ENCODE data around the gene NPM1.
A peak's percentile ranks its signal among the peaks of the same experiment; 100 is the strongest.

NPM1 gene

DNA sequence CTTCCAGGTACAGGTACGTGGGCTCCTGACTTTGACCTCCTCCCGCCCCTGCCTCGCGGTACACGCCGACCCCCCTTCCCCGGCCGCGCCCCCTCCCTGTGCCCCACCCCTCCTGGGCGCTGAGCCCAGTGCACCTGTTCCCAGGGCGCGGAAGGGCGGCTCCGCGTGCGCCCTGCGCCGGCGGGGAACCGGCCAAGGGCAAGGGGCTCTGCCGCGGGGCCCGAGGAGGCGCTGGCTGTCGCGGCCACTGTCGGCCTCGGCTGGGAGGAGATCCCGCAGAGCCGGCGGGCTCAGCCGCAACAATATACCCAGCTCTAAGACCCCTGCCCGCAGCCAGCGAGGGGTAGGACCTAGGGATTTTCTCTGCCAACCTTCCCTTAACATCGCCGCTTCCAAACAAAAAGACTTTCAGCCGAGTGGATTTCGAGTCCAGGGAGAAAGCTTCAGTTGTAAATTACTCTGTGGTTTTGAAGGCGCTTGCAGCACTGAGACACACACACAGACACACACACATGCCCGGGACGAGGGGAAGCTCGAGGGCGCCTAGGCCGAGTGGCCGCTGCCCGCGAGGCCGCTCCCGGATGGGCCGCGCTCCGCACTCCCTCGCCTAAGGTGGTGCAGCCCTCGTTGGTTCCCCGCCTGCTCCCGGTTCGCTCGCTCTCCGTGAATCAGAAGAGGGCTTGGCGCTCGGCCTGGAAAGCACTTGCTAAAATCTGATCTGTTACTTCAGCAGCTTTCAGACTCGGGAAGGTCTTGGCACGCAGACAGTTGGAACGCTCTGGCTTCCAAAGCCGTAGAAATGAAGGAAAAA, 33.0 kb downstream of the NPM1 start:
- Histone ChIP-seq H3K9me3 (ENCODE audit: insufficient read depth, low read length) (no peaks in the 10 kb centered on the region), H3K4me1 (ENCODE audit: insufficient read depth, insufficient read length) (peaks cover 10% of the 10 kb centered on the region), H3K4me3 (ENCODE audit: insufficient read length, low read depth) (peak overlapping the region; percentile 36), H3K9ac (ENCODE audit: insufficient read length, low read depth) (peak overlapping the region; percentile 56), H3K36me3 (ENCODE audit: insufficient read depth, insufficient read length, low read length) (peaks cover 4% of the 10 kb centered on the region), H3K27me3 (ENCODE audit: insufficient read depth, insufficient read length) (peaks cover 31% of the 10 kb centered on the region)
- no peak for TF ChIP-seq SUZ12 (IDR thresholded peaks at IDR 0.05; ENCODE audit: extremely low read depth, insufficient read depth, insufficient read length)
- TF ChIP-seq YY1 (IDR thresholded peaks at IDR 0.05; ENCODE audit: insufficient read depth, insufficient read length): no peak
- no peak for TF ChIP-seq ZNF274 (IDR thresholded peaks at IDR 0.05; ENCODE audit: low read depth, low read length)
- no peak for DNase-seq (ENCODE audit: low read depth, low spot score)

DNA sequence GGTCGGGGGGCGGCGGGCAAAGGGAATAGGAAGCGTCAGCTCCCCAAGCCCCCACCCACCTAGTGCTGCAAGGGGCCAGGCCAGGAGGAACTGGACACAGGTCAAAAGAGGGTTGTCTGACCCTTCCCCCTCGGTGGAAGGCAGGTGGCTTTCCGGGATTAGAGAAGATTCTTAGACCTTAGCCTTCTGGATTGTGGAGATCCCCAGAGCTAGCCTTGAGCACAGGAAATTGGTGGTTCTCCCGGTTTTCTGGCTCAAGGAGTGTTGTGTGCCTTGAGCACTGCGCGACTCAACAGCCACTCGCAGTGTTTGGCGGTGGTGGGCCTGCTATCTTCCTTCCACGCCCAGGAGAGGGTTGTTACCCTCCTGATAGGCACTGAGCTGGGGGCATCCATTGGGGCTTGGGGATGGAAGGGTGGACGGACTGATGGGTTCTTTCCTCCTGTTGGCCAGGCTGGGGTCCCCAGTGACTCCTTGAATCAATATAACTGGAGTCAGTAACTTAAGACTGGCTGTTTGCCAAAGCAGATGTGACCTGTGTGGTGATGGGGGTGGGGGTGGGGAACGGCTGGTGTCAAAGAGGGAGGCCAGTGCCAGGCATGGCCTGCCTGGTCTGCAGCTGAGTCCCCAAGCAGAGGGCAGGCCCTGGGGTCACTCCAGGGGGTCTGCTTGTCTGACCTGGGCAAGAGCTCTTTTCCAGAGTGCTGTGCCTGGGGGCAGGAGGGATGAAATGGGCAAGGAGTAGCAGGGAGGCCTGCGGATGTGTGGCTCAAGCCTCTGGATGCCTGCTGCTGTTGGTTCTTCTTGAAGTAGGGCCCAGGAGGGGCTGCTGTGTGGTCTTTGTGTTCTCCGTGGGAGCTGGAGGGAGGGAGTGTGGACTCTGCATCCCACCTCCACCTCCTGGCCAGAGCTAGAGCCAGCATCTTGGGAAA, 33.9 kb downstream of the NPM1 start:
- Histone ChIP-seq H3K36me3 (ENCODE audit: insufficient read depth, insufficient read length, low read length) (peaks cover 4% of the 10 kb centered on the region), H3K27me3 (ENCODE audit: insufficient read depth, insufficient read length) (peaks cover 31% of the 10 kb centered on the region), H3K9me3 (ENCODE audit: insufficient read depth, low read length) (no peaks in the 10 kb centered on the region), H3K9ac (ENCODE audit: insufficient read length, low read depth) (no peak overlapping the region), H3K4me1 (ENCODE audit: insufficient read depth, insufficient read length) (peaks cover 10% of the 10 kb centered on the region), H3K4me3 (ENCODE audit: insufficient read length, low read depth) (peak overlapping the region; percentile 34)
- no peak for DNase-seq (ENCODE audit: low read depth, low spot score)
- no peak for TF ChIP-seq ZNF274 (IDR thresholded peaks at IDR 0.05; ENCODE audit: low read depth, low read length)
- no peak for TF ChIP-seq SUZ12 (IDR thresholded peaks at IDR 0.05; ENCODE audit: extremely low read depth, insufficient read depth, insufficient read length)
- TF ChIP-seq YY1 (IDR thresholded peaks at IDR 0.05; ENCODE audit: insufficient read depth, insufficient read length): no peak

DNA sequence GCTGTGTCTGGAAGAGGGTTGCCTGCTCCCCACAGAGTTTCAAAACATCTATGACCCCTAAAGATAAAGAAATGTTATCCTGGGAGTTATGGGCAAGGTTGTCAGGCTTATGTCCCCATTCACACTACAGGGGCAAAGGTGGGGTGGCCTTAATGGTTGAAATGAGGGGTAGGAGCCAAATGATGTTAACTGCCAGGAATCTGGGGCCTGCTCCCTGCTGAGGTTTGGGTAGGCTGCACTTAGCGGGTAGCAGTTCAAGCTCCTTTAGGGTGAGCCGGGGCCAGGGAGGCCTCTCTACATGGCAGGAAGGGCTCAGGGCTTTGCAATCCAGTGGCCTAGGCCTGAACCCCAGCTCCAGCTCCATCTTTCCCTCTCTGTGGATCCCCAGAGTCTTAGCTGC, 34.8 kb downstream of the NPM1 start:
- Histone ChIP-seq H3K4me1 (ENCODE audit: insufficient read depth, insufficient read length) (peaks cover 10% of the 10 kb centered on the region), H3K36me3 (ENCODE audit: insufficient read depth, insufficient read length, low read length) (peaks cover 4% of the 10 kb centered on the region), H3K9me3 (ENCODE audit: insufficient read depth, low read length) (no peaks in the 10 kb centered on the region), H3K4me3 (ENCODE audit: insufficient read length, low read depth) (no peak overlapping the region), H3K27me3 (ENCODE audit: insufficient read depth, insufficient read length) (peaks cover 31% of the 10 kb centered on the region), H3K9ac (ENCODE audit: insufficient read length, low read depth) (no peak overlapping the region)
- TF ChIP-seq SUZ12 (IDR thresholded peaks at IDR 0.05; ENCODE audit: extremely low read depth, insufficient read depth, insufficient read length): no peak
- no peak for TF ChIP-seq ZNF274 (IDR thresholded peaks at IDR 0.05; ENCODE audit: low read depth, low read length)
- no peak for TF ChIP-seq YY1 (IDR thresholded peaks at IDR 0.05; ENCODE audit: insufficient read depth, insufficient read length)
- no peak for DNase-seq (ENCODE audit: low read depth, low spot score)

DNA sequence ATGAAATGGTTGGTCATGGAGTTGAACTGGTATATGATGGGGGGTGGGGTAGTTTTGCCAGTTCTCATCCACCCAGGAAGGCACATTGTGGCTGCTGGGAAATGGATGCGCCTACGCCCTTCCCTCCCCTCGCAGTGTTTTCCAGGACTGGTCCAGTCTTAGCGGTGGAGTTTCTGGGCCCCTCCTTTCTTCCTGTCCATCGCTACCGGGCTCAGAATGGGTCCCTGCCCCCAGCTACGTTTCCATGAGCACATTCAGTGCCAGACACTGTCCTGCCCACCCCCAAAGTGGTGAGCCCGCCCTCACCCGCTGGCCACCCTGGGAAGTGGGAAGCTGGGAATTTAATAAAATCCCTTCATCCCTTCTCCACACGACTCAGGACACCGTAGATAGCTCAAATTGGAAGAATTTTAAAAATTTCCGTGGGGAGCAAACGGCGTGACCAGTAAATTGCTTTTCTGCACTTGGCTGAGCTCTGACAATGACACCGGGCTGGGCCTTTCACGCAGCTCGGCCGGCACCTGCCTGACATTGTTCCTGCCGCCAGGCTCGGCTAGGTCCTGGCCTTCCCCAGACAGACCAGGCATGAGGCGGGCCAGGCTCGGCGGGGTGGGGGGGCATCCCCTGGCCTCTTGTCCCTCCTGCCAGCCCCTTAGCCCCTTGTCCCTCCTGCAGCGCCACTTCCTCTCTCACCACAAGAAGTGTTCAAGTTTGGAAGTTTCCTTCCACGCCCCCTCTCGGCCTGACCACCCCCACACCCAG, 35.4 kb downstream of the NPM1 start:
- TF ChIP-seq SUZ12 (IDR thresholded peaks at IDR 0.05; ENCODE audit: extremely low read depth, insufficient read depth, insufficient read length): no peak
- TF ChIP-seq ZNF274 (IDR thresholded peaks at IDR 0.05; ENCODE audit: low read depth, low read length): no peak
- TF ChIP-seq YY1 (IDR thresholded peaks at IDR 0.05; ENCODE audit: insufficient read depth, insufficient read length): no peak
- Histone ChIP-seq H3K36me3 (ENCODE audit: insufficient read depth, insufficient read length, low read length) (peaks cover 4% of the 10 kb centered on the region), H3K9me3 (ENCODE audit: insufficient read depth, low read length) (no peaks in the 10 kb centered on the region), H3K4me3 (ENCODE audit: insufficient read length, low read depth) (no peak overlapping the region), H3K4me1 (ENCODE audit: insufficient read depth, insufficient read length) (peaks cover 10% of the 10 kb centered on the region), H3K9ac (ENCODE audit: insufficient read length, low read depth) (no peak overlapping the region), H3K27me3 (ENCODE audit: insufficient read depth, insufficient read length) (peaks cover 31% of the 10 kb centered on the region)
- DNase-seq (ENCODE audit: low read depth, low spot score): no peak

DNA sequence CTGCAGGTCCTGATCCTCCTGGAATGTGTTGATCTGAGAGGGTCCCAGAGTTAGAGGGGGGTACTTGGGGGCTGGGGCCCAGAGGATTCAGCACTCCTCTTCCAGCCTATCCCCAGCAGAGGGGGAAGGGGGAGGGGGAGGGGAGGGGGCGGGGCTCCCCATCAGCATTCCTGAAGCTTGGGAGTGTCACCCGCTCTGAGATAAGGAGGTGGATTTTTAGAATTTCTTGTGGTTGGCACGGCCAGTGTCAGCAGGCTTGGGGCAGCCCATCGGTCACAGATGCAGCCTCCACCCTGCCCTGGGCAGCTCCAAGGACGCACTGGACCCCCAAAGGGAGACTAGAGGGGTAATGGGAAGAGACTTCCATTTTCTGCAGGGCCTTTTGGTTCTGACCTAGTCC, 37.1 kb downstream of the NPM1 start:
- Histone ChIP-seq H3K27me3 (ENCODE audit: insufficient read depth, insufficient read length) (peaks cover 29% of the 10 kb centered on the region), H3K36me3 (ENCODE audit: insufficient read depth, insufficient read length, low read length) (peaks cover 4% of the 10 kb centered on the region), H3K9me3 (ENCODE audit: insufficient read depth, low read length) (no peaks in the 10 kb centered on the region), H3K4me3 (ENCODE audit: insufficient read length, low read depth) (no peak overlapping the region), H3K9ac (ENCODE audit: insufficient read length, low read depth) (no peak overlapping the region), H3K4me1 (ENCODE audit: insufficient read depth, insufficient read length) (peaks cover 11% of the 10 kb centered on the region)
- TF ChIP-seq SUZ12 (IDR thresholded peaks at IDR 0.05; ENCODE audit: extremely low read depth, insufficient read depth, insufficient read length) (no peak), YY1 (IDR thresholded peaks at IDR 0.05; ENCODE audit: insufficient read depth, insufficient read length) (no peak), ZNF274 (IDR thresholded peaks at IDR 0.05; ENCODE audit: low read depth, low read length) (no peak)
- DNase-seq (ENCODE audit: low read depth, low spot score): no peak

DNA sequence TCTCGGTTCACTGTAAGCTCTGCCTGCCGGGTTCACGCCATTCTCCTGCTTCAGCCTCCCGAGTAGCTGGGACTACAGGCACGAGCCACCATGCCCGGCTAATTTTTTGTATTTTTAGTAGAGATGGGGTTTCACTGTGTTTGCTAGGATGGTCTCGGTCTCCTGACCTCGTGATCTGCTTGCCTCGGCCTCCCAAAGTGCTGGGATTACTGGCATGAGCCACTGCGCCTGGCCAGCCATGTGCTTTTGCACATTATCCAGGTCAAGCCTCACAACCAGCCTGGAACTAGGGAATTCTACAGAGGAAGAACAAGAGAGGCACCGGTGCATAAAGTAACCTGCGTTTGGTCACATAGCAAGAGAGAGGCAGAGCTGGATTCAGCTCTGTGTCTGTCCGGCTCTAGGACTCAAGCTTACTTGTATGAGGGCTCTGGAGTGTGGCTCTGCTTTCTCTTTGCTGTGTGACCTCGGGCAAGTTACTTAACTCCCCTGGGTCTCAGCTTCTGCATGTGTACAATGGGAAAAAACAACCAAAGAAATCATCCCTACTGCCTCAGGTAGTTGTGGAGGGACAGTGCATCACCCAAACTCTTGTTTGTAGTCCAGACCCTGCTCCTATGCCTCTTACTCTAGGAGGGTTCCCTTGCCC, 38.1 kb downstream of the NPM1 start:
- H3K9ac ChIP-seq (ENCODE audit: insufficient read length, low read depth): no peak overlapping the region
- no peaks in the 10 kb centered on the region for H3K9me3 ChIP-seq (ENCODE audit: insufficient read depth, low read length)
- H3K27me3 ChIP-seq (ENCODE audit: insufficient read depth, insufficient read length): peaks cover 20% of the 10 kb centered on the region
- no peak overlapping the region for H3K4me3 ChIP-seq (ENCODE audit: insufficient read length, low read depth)
- peaks cover 10% of the 10 kb centered on the region for H3K4me1 ChIP-seq (ENCODE audit: insufficient read depth, insufficient read length)
- TF ChIP-seq SUZ12 (IDR thresholded peaks at IDR 0.05; ENCODE audit: extremely low read depth, insufficient read depth, insufficient read length): no peak
- no peak for TF ChIP-seq YY1 (IDR thresholded peaks at IDR 0.05; ENCODE audit: insufficient read depth, insufficient read length)
- no peak for TF ChIP-seq ZNF274 (IDR thresholded peaks at IDR 0.05; ENCODE audit: low read depth, low read length)
- no peak for DNase-seq (ENCODE audit: low read depth, low spot score)
- H3K36me3 ChIP-seq (ENCODE audit: insufficient read depth, insufficient read length, low read length): peaks cover 4% of the 10 kb centered on the region
